ENCODE data around the gene GDAP1L1.
A peak's percentile ranks its signal among the peaks of the same experiment; 100 is the strongest.

Gene GDAP1L1

DNA sequence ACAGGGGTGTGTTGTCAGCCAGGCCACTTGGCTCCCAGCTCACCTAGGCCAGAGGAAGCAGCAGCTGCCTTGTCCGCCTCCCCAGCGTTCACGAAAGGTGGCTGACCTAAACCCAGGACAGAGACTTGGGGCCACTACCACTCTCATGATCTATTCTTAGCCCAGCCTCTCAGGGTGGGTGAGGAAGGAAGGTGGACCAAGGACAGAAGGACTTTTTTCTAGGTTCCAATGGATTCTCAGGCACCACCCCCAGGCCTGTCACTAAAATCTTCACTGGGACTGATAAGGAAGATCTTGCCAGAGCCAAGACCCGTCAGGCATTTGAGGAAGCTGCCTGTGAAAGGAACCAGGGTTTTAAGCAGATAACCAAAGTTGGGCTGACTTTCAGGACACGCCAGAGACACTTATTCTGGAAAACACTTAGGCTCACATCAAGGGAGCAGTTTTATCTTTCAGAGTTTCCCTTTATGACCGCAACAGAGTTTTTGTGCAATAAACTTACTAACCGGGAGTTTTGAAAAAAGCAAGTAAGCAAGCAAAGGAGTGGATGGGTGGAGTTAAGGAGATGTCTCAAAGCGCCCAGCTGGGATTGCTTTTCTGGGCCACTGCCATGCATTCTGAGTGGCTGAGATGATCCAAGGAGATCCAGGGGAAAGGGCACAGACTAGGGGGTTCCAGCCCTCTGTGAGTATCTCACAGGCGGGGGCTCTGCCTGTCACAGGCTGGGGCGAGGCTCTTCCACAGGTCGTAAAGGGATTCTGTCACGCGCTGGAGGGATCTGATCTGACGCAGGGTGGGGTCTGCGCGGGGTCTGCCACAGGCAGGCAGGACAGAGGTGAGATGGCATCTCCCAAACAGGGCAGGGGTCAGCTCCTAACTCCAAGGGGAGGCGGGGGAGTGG, 62.9 kb downstream of the GDAP1L1 start:
- TF ChIP-seq, protein P1, sequence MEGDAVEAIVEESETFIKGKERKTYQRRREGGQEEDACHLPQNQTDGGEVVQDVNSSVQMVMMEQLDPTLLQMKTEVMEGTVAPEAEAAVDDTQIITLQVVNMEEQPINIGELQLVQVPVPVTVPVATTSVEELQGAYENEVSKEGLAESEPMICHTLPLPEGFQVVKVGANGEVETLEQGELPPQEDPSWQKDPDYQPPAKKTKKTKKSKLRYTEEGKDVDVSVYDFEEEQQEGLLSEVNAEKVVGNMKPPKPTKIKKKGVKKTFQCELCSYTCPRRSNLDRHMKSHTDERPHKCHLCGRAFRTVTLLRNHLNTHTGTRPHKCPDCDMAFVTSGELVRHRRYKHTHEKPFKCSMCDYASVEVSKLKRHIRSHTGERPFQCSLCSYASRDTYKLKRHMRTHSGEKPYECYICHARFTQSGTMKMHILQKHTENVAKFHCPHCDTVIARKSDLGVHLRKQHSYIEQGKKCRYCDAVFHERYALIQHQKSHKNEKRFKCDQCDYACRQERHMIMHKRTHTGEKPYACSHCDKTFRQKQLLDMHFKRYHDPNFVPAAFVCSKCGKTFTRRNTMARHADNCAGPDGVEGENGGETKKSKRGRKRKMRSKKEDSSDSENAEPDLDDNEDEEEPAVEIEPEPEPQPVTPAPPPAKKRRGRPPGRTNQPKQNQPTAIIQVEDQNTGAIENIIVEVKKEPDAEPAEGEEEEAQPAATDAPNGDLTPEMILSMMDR (IDR thresholded peaks at IDR 0.05; ENCODE audit: low read depth, low read length): no peak
- DNase-seq (ENCODE audit: low read depth in 2 of 2): peak; percentile 76 to 81
- peak overlapping the region; percentile 99 for H3K4me3 ChIP-seq (replicated peaks in 1 of 2; ENCODE audit: low read depth in 2 of 2, low read length in 2 of 2)

DNA sequence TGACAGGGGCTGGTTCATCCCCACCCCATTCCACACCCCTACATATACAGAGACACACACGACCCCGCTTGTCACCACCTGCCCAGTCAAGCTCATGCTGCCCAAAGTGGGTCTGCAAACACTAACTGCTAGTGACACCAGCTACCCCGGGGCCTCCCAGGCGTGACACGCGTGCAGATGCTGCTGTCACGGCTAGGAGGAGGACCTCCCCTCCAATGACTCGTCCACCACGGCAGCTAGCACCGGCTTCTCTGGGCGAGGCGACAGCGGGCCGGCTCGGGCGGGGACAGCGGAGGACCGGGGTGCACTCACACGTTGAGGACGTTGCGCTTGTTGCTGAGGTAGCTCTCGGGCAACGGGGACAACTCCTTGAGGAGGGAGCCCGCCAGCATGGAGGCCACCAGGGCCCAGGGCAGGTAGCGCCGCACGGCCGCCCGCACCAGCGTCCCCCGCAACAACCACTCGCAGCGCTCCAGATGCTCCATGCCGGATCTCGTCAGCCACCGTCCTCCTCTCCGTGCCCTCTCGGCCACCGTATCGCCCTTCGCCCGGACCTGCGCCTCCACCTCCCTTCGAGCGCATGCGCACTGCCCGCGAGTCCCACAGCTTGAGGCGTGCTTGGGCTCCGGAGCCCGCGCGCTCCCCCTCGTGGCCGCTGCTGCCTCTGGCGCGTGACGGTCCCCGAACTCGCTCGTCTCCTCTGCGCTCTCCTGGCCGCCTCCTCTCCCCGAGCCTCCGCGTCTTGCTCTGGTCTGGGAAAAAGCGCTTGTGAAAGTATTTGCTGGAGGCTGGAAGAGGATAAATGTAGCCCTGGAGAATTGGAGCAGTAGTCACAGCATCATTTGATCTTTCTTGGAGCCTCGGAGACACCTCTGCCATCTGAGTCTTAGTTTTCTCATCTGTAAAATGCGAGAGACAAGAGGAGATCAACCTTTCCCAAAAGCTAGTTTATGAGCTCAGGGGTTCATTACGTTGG, 63.8 kb downstream of the GDAP1L1 start, which contains the start of gene FITM2:
Gene FITM2 (minus strand): TSS at position 539 of the 976 bp plus-strand sequence. CDS start 54 bp downstream, at position 485.
- TF ChIP-seq, protein P1 (IDR thresholded peaks at IDR 0.05; ENCODE audit: low read depth, low read length): peak; percentile 79
- H3K4me3 ChIP-seq (replicated peaks in 1 of 2; ENCODE audit: low read depth in 2 of 2, low read length in 2 of 2): peak within 1 kb of the TSS; percentile 99
- peak; percentile 98 for DNase-seq (ENCODE audit: low read depth in 2 of 2)

DNA sequence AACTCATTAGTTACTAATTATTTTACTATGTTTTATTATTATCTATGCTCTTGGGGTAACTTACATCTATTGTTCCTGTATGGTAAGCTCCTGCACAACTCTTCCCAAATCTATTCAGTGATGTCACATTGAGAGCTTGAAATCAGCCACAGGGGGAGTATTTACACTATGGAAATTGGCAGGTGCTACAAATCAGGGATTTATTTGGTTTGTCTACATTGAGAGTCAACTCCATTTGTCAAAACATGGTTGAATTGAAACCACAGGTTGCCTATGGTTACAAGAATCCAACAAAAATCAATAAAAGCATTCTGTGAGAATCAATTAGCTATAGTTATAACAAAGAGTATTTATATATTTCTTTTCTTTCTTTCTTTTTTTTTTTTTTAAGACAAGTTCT, 67.8 kb downstream of the GDAP1L1 start:
- DNase-seq (ENCODE audit: low read depth in 2 of 2): no peak
- TF ChIP-seq, protein P1 (IDR thresholded peaks at IDR 0.05; ENCODE audit: low read depth, low read length): no peak

DNA sequence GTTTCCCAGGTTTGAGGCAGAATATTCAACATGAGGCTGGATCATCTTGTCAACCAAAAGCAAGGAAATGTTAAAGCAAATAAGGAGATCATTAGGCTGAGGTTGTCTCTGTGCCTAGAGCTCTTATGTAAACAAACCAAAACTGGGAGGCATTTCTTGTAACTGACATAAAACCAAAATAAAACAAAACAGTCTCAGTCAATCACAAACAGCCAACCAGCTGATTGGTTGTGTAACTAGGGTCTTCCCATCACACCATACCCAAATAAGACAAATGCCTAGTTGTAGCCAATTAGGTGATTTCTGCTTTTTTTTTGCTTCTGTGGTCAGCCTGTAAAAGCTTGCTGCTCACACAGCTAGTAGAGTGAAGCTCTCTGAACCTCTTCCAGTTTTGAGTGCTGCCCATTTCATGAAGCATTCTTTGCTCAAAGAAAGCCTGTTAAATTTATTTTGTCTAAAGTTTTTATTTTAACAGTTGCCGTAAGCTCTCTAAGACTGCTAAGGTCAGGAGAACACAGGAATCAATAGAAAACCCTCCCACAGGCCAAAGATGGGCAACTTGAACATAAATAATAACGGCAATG, 72.8 kb downstream of the GDAP1L1 start:
- no peak for DNase-seq (ENCODE audit: low read depth in 2 of 2)
- no peak overlapping the region for H3K4me3 ChIP-seq (replicated peaks in 1 of 2; ENCODE audit: low read depth in 2 of 2, low read length in 2 of 2)
- TF ChIP-seq, protein P1 (IDR thresholded peaks at IDR 0.05; ENCODE audit: low read depth, low read length): no peak

More for the DNA sequence above, 67.8 kb downstream of the GDAP1L1 start:
- no peak overlapping the region for H3K4me3 ChIP-seq (replicated peaks in 1 of 2; ENCODE audit: low read depth in 2 of 2, low read length in 2 of 2)

DNA sequence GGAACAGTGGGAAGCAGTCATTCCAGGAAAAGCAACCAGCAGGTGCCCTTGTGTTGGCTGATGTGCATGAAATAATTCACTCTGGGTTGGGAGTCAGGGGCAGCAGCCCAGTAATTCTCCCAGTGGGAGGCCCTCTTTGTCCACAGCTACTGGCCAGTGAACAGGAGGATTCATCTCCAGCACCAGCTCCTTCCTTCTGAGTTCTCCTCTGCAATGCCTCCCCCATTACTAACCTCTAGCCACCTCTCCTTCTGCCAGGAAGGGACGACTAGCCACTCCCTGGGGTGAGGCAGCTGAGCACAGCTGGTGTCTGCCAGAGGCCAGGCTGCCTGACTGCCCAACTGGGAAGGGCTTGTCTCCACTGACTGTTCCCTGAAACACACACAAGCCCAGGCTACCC, 77.2 kb downstream of the GDAP1L1 start:
- DNase-seq (ENCODE audit: low read depth in 2 of 2): no peak
- no peak overlapping the region for H3K4me3 ChIP-seq (replicated peaks in 1 of 2; ENCODE audit: low read depth in 2 of 2, low read length in 2 of 2)
- TF ChIP-seq, protein P1 (IDR thresholded peaks at IDR 0.05; ENCODE audit: low read depth, low read length): no peak
